Right forelimb (tissue), 1 donor: ENCODE measurements around the gene OPA1.

Experiments used
- DNase-seq: peaks from one replicate; pipeline ENCODE4 v3.0.0-alpha.2; 2018

The OPA1 gene

GRCh38 chr3:193650585-193650984, 57.6 kb downstream of the OPA1 start:
- no peak for DNase-seq

GRCh38 chr3:193655831-193656433, 62.9 kb downstream of the OPA1 start:
- DNase-seq = no peak

- no peak for DNase-seq
Measured at GRCh38 chr3:193656445-193656844, 63.4 kb downstream of the OPA1 start.

GRCh38 chr3:193656878-193657282, 63.9 kb downstream of the OPA1 start:
- DNase-seq = no peak

GRCh38 chr3:193660171-193660570, 67.2 kb downstream of the OPA1 start:
- DNase-seq = no peak

GRCh38 chr3:193660698-193661411, 67.8 kb downstream of the OPA1 start:
- no peak for DNase-seq

GRCh38 chr3:193662757-193663322, 69.8 kb downstream of the OPA1 start:
- DNase-seq = no peak

GRCh38 chr3:193665370-193665989, 72.5 kb downstream of the OPA1 start:
- no peak for DNase-seq

GRCh38 chr3:193673845-193674244, 80.8 kb downstream of the OPA1 start:
- DNase-seq = no peak

GRCh38 chr3:193674714-193675113, 81.7 kb downstream of the OPA1 start:
- no peak for DNase-seq

- no peak for DNase-seq
Measured at GRCh38 chr3:193677734-193678133, 84.7 kb downstream of the OPA1 start.

- no peak for DNase-seq
Measured at GRCh38 chr3:193680220-193680619, 87.2 kb downstream of the OPA1 start.

GRCh38 chr3:193681631-193682030, 88.6 kb downstream of the OPA1 start:
- DNase-seq = no peak

- no peak for DNase-seq
Measured at GRCh38 chr3:193686665-193687483, 93.9 kb downstream of the OPA1 start.

- no peak for DNase-seq
Measured at GRCh38 chr3:193688834-193689714, 96.1 kb downstream of the OPA1 start.

GRCh38 chr3:193693774-193694173, 100.8 kb downstream of the OPA1 start:
- no peak for DNase-seq

- DNase-seq = no peak
Measured at GRCh38 chr3:193701953-193702635, 109.1 kb downstream of the OPA1 start.

GRCh38 chr3:193702967-193703366, 110.0 kb downstream of the OPA1 start:
- DNase-seq = no peak

GRCh38 chr3:193704431-193704830, 111.4 kb downstream of the OPA1 start:
- DNase-seq = no peak

- DNase-seq = no peak
Measured at GRCh38 chr3:193708270-193708669, 115.3 kb downstream of the OPA1 start.
